Measurements from ENCODE around the gene PDE4A. TPM values are rescaled to one million over a fixed set of nuclear protein-coding genes. Genes with fewer than 3 reads are reported as not detected.

The PDE4A gene
- total and polyA plus RNA-seq, 8 donors = 5.0 to 12.6 (median 9.3) TPM

GRCh38 chr19:10389863-10390262 is 30.5 kb upstream of the PDE4A start:
- intact Hi-C loops (cut with DNase I) = loop anchor here (2.0 to 10.0 kb wide), 4 partner anchors 115 to 455 kb away; partner anchors contain the start of genes ICAM1 (in 2 of the 3) and OLFM2 (in 2 of the 3)
- H3K4me1 ChIP-seq = no peaks in the 10 kb centered on the region
- peaks cover 4 to 31% (median 7%) of the 10 kb centered on the region in 3 donors for H3K36me3 ChIP-seq
- no peak for TF ChIP-seq CTCF (IDR thresholded peaks at IDR 0.05)
- H3K4me3 ChIP-seq = no peak overlapping the region
- no peaks in the 10 kb centered on the region for H3K9me3 ChIP-seq
- no peak overlapping the region for H3K27ac ChIP-seq
- FAIRE-seq (no peak), DNase-seq (no peak), ATAC-seq (peak in 3 of 4 donors; percentile 29 to 31 (median 30))
- no peaks in the 10 kb centered on the region for H3K27me3 ChIP-seq
- 36 to 41% methylated on average over 12 of the region's 12 CpGs for WGBS, 2 donors

GRCh38 chr19:10390652-10391286 is 29.6 kb upstream of the PDE4A start:
- WGBS, 2 donors = 42 to 58% methylated on average over 8 to 9 of the region's 9 CpGs
- TF ChIP-seq CTCF (IDR thresholded peaks at IDR 0.05) = peak; percentile 51 to 77 (median 74)
- DNase-seq = peak; percentile 59 to 81 (median 73)
- no peak for FAIRE-seq
- H3K36me3 ChIP-seq = peaks cover 7 to 37% (median 12%) of the 10 kb centered on the region in 3 donors
- peak; percentile 67 to 84 (median 82) for ATAC-seq
- H3K9me3 ChIP-seq = no peaks in the 10 kb centered on the region
- H3K27me3 ChIP-seq = no peaks in the 10 kb centered on the region
- H3K4me1 ChIP-seq = no peaks in the 10 kb centered on the region
- no peak overlapping the region for H3K4me3 ChIP-seq
- H3K27ac ChIP-seq = no peak overlapping the region
- intact Hi-C loops (cut with DNase I) = loop anchor here (10.0 kb wide), 2 partner anchors 116 to 456 kb away; partner anchors contain the start of genes OLFM2 (in 2 of the 3) and ICAM1 (in 1 of the 3)

- Histone ChIP-seq H3K9me3 (no peaks in the 10 kb centered on the region), H3K4me3 (no peak overlapping the region), H3K27me3 (no peaks in the 10 kb centered on the region), H3K36me3 (peaks cover 7 to 37% (median 12%) of the 10 kb centered on the region in 3 donors), H3K27ac (no peak overlapping the region), H3K4me1 (no peaks in the 10 kb centered on the region)
- 88 to 90% methylated on average over 6 of the region's 6 CpGs for WGBS, 2 donors
- DNase-seq = no peak
- no peak for FAIRE-seq
- no peak for TF ChIP-seq CTCF (IDR thresholded peaks at IDR 0.05)
- no peak for ATAC-seq
- intact Hi-C loops (cut with DNase I) = loop anchor here (10.0 kb wide), 2 partner anchors 117 to 457 kb away; partner anchors contain the start of genes OLFM2 (in 2 of the 3) and ICAM1 (in 1 of the 3)
Observed at GRCh38 chr19:10392120-10392519, 28.2 kb upstream of the PDE4A start.

GRCh38 chr19:10393137-10393536 is 27.2 kb upstream of the PDE4A start:
- no peak for ATAC-seq
- Histone ChIP-seq H3K27ac (no peak overlapping the region), H3K4me3 (no peak overlapping the region), H3K9me3 (no peaks in the 10 kb centered on the region), H3K4me1 (no peaks in the 10 kb centered on the region), H3K27me3 (no peaks in the 10 kb centered on the region), H3K36me3 (peaks cover 7 to 37% (median 12%) of the 10 kb centered on the region in 3 donors)
- intact Hi-C loops (cut with DNase I) = loop anchor here (10.0 kb wide), 2 partner anchors 118 to 458 kb away; partner anchors contain the start of genes OLFM2 (in 2 of the 3) and ICAM1 (in 1 of the 3)
- WGBS, 2 donors = 93 to 94% methylated on average over 16 to 24 of the region's 24 CpGs
- no peak for TF ChIP-seq CTCF (IDR thresholded peaks at IDR 0.05)
- FAIRE-seq = no peak
- DNase-seq = peak in 1 of 6 donors; percentile 76

GRCh38 chr19:10395003-10395402 is 25.3 kb upstream of the PDE4A start:
- FAIRE-seq = no peak
- TF ChIP-seq CTCF (IDR thresholded peaks at IDR 0.05) = no peak
- intact Hi-C loops (cut with DNase I) = loop anchor here (10.0 kb wide), 2 partner anchors 120 to 460 kb away; partner anchors contain the start of genes OLFM2 (in 2 of the 3) and ICAM1 (in 1 of the 3)
- no peak for ATAC-seq
- no peak for DNase-seq
- H3K9me3 ChIP-seq = no peaks in the 10 kb centered on the region
- H3K27ac ChIP-seq = no peak overlapping the region
- H3K4me3 ChIP-seq = no peak overlapping the region
- no peaks in the 10 kb centered on the region for H3K27me3 ChIP-seq
- H3K4me1 ChIP-seq = no peaks in the 10 kb centered on the region
- WGBS, 2 donors = 87 to 93% methylated on average over 12 of the region's 12 CpGs
- H3K36me3 ChIP-seq = peaks cover 7 to 37% (median 12%) of the 10 kb centered on the region in 3 donors

All from pancreas (tissue), 10 donors.